Limb (tissue), 2 donors: ENCODE results near the gene TRAK2.
"Not testable (repeated sequence)": the region's sequence is repeated elsewhere in the genome, so short reads cannot be mapped to it uniquely, and the experiment has no call there.

Source experiments
- DNase-seq, 2 donors: peaks; one replicate each; pipeline ENCODE4 v3.0.0-alpha.2; 2016; ENCODE audit errors: extremely low spot score in 2 of 2

TRAK2 gene

GRCh38 chr2:201419057-201419635 lies 32.1 kb downstream of the TRAK2 start:
- DNase-seq, result no peak

DNA sequence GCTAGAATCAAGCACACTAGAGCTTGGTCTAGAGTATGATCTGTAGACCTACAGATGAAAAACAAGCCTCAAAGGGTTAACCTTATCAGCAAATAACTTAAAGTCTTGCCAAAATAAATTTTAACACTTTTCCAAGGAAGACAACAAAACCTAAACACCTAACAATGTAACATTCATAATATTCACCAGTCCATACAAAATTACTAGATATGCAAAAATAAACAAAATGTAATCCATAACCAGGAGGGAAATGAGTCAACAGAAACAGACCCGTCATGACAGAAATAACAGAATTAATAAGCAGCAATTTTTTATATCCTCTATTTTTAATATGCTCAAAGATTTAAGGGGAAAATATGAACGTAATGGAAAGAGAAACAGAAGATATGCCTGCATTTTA lies 36.1 kb downstream of the TRAK2 start:
- DNase-seq, result no peak

DNA sequence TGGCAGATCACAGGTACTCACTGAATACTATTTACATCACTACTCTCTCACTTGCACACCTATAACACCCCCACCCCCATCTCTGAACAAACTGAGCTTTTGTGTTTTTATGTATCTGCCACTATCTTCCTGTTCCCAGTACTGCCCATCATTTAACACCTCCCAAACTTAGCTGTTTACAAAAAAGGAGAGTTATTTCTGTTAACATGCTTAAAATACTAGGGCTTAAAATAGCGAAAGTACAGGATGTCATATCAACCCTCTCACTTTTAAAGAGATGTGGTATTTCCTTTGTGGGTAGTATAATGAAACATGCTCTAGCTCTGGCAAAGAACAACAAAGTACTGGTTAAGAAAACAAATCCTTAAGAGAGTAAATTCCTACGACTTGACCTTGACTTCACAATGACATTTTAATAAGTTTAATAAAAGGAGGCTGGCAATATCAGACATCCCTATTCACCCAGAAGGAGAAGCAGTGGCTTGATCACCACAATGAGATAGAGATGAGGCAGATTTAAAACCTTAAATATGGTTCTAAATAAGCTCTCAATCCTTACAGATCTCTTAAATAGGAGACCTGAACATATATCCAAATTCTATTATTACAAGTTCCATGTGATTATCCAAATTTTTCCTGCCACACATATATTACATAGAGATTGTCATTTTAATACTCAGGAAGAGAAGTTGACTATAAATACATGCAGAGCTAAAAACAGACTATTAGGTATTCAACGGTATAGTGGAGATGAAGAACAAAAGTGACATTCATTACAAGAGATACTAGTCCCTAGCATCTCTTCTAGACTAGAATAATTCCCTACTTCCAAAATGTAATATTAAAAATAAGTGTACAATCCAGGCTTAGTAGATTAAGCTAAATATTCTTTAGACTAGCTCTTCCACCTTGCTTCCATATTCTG lies 36.9 kb downstream of the TRAK2 start:
- DNase-seq, result no peak

DNA sequence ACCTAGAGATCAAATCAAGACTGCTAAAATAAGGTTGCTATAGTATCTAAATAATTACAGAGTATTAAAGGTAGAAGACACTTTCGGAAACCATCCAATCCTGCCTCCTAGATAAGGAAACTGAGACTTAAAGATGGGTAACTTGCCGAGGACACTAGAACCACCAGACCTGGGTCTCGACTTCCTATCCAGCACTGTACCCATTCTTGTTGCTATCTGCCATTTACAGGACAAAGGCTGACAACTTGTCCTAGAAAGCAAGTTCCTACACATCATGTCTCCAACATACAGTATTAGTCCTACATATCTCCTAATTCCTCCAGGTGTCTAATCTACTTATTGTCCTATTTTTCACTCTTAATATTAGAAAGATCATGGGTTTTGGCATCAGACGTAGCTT lies 37.7 kb downstream of the TRAK2 start:
- no peak for DNase-seq

- DNase-seq, result no peak
Measured at GRCh38 chr2:201413143-201413542, 38.1 kb downstream of the TRAK2 start.

DNA sequence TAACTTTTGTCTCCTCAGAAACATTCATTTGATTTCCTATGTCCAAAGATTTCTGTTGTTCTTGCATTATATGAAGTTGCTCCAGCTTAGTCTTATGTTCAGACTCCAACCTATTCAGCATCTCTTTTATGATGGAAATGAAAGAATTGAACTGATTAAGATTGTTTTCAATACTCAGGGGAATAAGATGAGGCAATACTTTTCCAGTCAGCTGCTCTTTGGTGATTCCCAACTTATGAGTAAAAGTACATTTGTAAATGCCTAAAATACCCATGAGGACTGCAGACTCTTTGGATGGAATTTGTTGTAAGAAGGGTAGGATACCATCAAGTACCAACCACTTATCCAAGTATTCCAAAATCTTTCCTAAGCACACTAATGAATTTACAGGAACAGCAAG lies 39.8 kb downstream of the TRAK2 start:
- DNase-seq, result no peak

GRCh38 chr2:201408931-201409330 lies 42.3 kb downstream of the TRAK2 start:
- DNase-seq, result no peak

GRCh38 chr2:201407265-201407664 lies 44.0 kb downstream of the TRAK2 start:
- DNase-seq, result no peak

- no peak for DNase-seq
Measured at GRCh38 chr2:201406077-201406662, 45.1 kb downstream of the TRAK2 start.

- no peak for DNase-seq
Measured at GRCh38 chr2:201404699-201405280, 46.5 kb downstream of the TRAK2 start.

- DNase-seq, result no peak
Measured at GRCh38 chr2:201403880-201404279, 47.4 kb downstream of the TRAK2 start.

- DNase-seq, result no peak
Measured at GRCh38 chr2:201402651-201403562, 48.4 kb downstream of the TRAK2 start.

DNA sequence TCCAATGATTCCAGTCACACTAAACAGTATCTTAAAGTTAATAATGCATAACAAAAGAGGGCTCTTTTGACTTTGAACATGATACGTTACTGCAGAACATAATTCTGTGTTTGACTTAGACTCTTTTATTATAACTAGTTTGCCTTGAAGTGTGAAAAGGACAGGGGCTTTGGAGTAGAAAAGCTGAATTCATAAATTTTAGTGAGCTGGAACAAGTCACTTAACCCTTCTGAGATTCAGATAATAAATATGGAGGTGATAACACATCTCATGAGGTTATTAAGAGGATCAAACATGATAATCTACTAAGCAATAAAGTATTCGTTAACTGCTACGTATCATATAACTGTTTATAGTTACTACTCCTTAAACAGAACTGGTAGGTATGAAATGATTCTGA lies 49.4 kb downstream of the TRAK2 start:
- no peak for DNase-seq

GRCh38 chr2:201396595-201396994 lies 54.7 kb downstream of the TRAK2 start:
- DNase-seq, result no peak

GRCh38 chr2:201383136-201383535 lies 68.1 kb downstream of the TRAK2 start:
- no peak for DNase-seq

DNA sequence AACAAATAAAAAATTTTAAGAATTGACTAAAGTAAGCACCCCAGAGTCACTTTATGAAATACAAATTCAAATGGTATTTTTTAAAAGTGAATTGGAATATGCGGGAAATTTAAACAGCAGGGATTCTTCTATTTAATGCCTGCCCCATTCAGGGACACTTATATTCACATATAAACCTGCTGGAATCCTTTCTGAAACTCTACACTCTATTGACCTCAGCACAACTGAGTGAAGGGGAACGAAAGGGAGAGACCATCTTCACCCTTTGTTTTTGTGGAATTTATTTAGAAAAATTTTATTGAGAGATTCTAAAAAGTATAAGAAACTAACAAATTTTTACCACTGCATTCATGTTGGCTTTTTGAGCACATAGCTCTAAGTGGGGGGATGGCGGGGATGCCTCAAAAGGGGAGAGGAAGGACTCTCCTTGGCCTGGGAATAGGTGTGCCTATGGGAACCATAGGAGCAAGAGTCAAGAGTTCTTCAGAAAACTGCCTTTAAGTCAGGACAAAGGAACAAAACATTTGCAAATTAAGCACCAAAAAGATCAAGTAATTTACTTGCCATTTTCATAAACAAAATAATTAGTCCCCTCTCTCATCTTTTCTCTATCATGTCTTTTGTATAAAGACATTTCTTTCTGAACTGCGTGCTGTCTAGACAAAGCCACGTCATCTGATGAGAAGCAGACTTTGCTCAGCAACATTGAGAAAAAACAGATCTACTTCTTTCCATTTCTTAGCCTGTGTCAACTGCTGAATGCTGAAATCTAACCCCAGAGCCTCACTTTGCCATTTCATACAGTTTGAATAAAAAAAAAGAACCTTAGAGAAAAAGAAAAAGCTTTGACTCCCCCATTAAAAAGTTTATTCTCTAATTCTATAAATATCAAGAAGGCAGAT lies 72.5 kb downstream of the TRAK2 start:
- no peak for DNase-seq

DNA sequence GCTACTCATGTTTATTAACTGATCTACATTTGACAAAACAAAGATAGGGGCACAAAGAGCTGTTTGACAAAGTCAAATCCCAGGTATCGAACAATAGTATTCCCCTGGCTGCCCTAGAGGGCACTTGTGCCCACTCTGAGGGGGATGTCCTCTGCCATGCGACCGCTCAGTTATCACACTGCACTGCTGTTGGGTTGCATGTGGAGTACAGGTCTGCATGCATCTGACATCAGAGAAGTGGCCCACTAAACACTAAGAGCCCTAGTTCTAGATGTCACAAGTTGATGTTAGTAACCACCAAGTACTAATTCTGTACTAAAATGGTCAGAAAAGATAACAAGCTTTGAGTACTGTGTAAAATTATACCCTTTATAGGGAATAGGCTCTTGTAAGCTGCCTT lies 74.0 kb downstream of the TRAK2 start:
- DNase-seq, result no peak

DNA sequence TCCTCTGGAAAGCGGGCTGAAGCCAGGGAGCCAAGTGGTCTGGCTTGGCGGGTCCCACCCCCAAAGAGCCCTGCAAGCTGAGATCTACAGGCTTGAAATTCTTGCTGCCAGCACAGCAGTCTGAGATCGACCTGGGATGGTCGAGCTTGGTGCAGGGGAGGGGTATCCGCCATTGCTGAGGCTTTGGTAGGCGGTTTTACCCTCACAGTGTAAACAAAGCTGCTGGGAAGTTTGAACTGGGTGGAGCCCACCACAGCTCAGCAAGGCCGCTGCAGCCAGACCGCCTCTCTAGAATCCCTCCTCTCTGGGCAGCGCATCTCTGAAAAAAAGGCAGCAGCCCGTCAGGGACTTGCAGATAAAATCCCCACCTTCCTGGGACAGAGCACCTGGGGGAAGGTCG lies 81.5 kb downstream of the TRAK2 start:
- no peak for DNase-seq

DNA sequence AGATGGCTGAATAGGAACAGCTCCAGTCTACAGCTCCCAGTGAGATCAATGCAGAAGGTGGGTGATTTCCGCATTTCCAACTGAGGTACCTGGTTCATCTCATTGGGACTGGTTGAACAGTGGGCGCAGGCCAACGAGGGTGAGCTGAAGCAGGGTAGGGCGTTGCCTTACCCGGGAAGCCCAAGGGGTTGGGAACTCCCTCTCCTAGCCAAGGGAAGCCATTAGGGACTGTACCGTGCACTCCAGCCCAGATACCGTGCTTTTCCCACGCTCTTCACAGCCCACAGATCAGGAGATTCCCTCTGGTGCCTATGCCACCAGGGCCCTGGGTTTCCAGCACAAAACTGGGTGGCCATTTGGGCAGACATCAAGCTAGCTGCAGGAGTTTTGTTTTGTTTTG lies 81.9 kb downstream of the TRAK2 start:
- not testable (repeated sequence) for DNase-seq

GRCh38 chr2:201366146-201366545 lies 85.1 kb downstream of the TRAK2 start:
- no peak for DNase-seq
